ENCODE results near the gene MOBP. TPM values are rescaled to one million over a fixed set of nuclear protein-coding genes. Genes with fewer than 3 reads are reported as not detected.

MOBP gene, protein sequence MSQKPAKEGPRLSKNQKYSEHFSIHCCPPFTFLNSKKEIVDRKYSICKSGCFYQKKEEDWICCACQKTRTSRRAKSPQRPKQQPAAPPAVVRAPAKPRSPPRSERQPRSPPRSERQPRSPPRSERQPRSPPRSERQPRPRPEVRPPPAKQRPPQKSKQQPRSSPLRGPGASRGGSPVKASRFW
- polyA plus RNA-seq: 2.7 and 4.5 TPM in 2 replicates

DNA sequence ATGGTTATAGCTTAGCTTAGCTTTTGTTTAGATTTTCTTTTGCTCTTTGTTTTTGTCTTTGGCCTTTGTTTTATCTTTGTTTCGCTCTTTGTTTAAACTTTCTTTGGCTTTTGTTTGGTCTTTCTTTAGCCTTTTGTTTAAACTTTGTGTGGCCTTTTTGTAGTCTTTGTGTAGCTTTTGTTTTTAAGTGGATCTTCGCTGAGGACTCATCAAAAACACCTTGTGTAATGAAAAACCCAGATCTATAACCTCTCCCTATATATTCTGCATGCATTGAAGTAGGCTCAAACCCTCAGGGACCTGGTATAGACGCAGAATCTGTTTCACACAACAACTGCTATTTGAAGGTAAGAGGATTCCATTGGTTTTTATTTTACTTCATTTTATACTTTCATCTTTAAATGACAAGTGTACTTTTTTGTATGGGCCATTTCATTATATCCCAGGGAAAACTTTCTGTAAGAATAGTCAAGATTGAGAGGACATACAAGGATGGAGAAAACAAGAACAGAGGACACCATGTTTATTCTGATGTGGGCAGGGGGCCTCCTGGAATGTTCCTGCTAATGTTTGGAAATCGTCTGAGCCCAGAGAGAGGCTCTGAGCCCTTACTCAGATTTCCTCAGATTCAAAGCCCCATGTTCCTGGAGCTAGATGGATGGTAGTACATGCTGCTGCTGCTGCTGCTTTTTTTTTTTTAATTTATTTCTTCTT, at the start of gene MOBP:
TSS of gene MOBP (plus strand) at position 287 of the 714 bp plus-strand sequence. CDS start 34,390 bp downstream, outside the sequence.

Other genes starting within 250 kb of the MOBP start
- gene CX3CR1, start 187.6 kb upstream of the MOBP start, polyA plus RNA-seq: 0.43 TPM in 1 of 2 replicates, not detected in the other
- not detected in 2 replicates for gene CCR8, start 138.0 kb upstream of the MOBP start, polyA plus RNA-seq
- gene SLC25A38, start 84.3 kb upstream of the MOBP start, polyA plus RNA-seq: 23.3 and 32.0 TPM in 2 replicates
- gene RPSA, start 61.0 kb upstream of the MOBP start, polyA plus RNA-seq: 204 and 250 TPM in 2 replicates